ENCODE data around the gene ANKRD50. TPM values are rescaled to one million over a fixed set of nuclear protein-coding genes. Genes with fewer than 3 reads are reported as not detected.
A peak's percentile ranks its signal among the peaks of the same experiment; 100 is the strongest.

Gene ANKRD50
- 10 to 100 TPM; 11.5 to 78.5 (median 15.5) TPM for total RNA-seq

- no peaks in the 10 kb centered on the region for H3K4me1 ChIP-seq
- TF ChIP-seq POLR2A (IDR thresholded peaks at IDR 0.05) = peak; percentile 63 to 75
- no peak for TF ChIP-seq CTCF (IDR thresholded peaks at IDR 0.05)
- no peaks in the 10 kb centered on the region for H3K9me3 ChIP-seq
- DNase-seq = peak; percentile 91 to 92
- H3K27me3 ChIP-seq = no peaks in the 10 kb centered on the region
- no peaks in the 10 kb centered on the region for H3K36me3 ChIP-seq
- intact Hi-C loops (cut with DNase I; ENCODE audit: low total_unique reads) = no loop called here
- H3K4me3 ChIP-seq = peak within 1 kb of the TSS; percentile 62 to 96
- peak within 1 kb of the TSS; percentile 96 to 99 for H3K27ac ChIP-seq
Observed at GRCh38 chr4:124712372-124713184, at the start of gene ANKRD50. Gene ANKRD50 (minus strand): TSS chr4:124712732. CDS start chr4:124710511, 2,221 bp downstream.

- H3K27ac ChIP-seq = no peak overlapping the region
- no peak for DNase-seq
- H3K4me1 ChIP-seq = no peaks in the 10 kb centered on the region
- H3K36me3 ChIP-seq = no peaks in the 10 kb centered on the region
- no peaks in the 10 kb centered on the region for H3K27me3 ChIP-seq
- no peak for TF ChIP-seq CTCF (IDR thresholded peaks at IDR 0.05)
- TF ChIP-seq POLR2A (IDR thresholded peaks at IDR 0.05) = no peak
- H3K4me3 ChIP-seq = no peak overlapping the region
- intact Hi-C loops (cut with DNase I; ENCODE audit: low total_unique reads) = no loop called here
- no peaks in the 10 kb centered on the region for H3K9me3 ChIP-seq
Observed at GRCh38 chr4:124757126-124757525, 44.6 kb upstream of the ANKRD50 start.

GRCh38 chr4:124754681-124755080 is 42.1 kb upstream of the ANKRD50 start:
- no peak overlapping the region for H3K4me3 ChIP-seq
- H3K27ac ChIP-seq = no peak overlapping the region
- H3K27me3 ChIP-seq = no peaks in the 10 kb centered on the region
- H3K9me3 ChIP-seq = no peaks in the 10 kb centered on the region
- intact Hi-C loops (cut with DNase I; ENCODE audit: low total_unique reads) = no loop called here
- DNase-seq = no peak
- no peak for TF ChIP-seq POLR2A (IDR thresholded peaks at IDR 0.05)
- no peak for TF ChIP-seq CTCF (IDR thresholded peaks at IDR 0.05)
- no peaks in the 10 kb centered on the region for H3K4me1 ChIP-seq
- H3K36me3 ChIP-seq = no peaks in the 10 kb centered on the region

GRCh38 chr4:124753941-124754581 is 41.5 kb upstream of the ANKRD50 start:
- no peak for DNase-seq
- Histone ChIP-seq H3K4me3 (no peak overlapping the region), H3K4me1 (no peaks in the 10 kb centered on the region), H3K27ac (no peak overlapping the region), H3K27me3 (no peaks in the 10 kb centered on the region), H3K36me3 (no peaks in the 10 kb centered on the region), H3K9me3 (no peaks in the 10 kb centered on the region)
- no peak for TF ChIP-seq CTCF (IDR thresholded peaks at IDR 0.05)
- no peak for TF ChIP-seq POLR2A (IDR thresholded peaks at IDR 0.05)
- intact Hi-C loops (cut with DNase I; ENCODE audit: low total_unique reads) = no loop called here

GRCh38 chr4:124749421-124749820 is 36.9 kb upstream of the ANKRD50 start:
- H3K4me3 ChIP-seq = no peak overlapping the region
- intact Hi-C loops (cut with DNase I; ENCODE audit: low total_unique reads) = no loop called here
- no peaks in the 10 kb centered on the region for H3K27me3 ChIP-seq
- H3K27ac ChIP-seq = no peak overlapping the region
- TF ChIP-seq POLR2A (IDR thresholded peaks at IDR 0.05) (no peak), CTCF (IDR thresholded peaks at IDR 0.05) (no peak)
- H3K36me3 ChIP-seq = no peaks in the 10 kb centered on the region
- H3K9me3 ChIP-seq = no peaks in the 10 kb centered on the region
- H3K4me1 ChIP-seq = no peaks in the 10 kb centered on the region
- DNase-seq = no peak
